ENCODE results near the gene TNIK.
"Not testable (repeated sequence)": the region's sequence is repeated elsewhere in the genome, so short reads cannot be mapped to it uniquely, and the experiment has no call there.

The TNIK gene

DNA sequence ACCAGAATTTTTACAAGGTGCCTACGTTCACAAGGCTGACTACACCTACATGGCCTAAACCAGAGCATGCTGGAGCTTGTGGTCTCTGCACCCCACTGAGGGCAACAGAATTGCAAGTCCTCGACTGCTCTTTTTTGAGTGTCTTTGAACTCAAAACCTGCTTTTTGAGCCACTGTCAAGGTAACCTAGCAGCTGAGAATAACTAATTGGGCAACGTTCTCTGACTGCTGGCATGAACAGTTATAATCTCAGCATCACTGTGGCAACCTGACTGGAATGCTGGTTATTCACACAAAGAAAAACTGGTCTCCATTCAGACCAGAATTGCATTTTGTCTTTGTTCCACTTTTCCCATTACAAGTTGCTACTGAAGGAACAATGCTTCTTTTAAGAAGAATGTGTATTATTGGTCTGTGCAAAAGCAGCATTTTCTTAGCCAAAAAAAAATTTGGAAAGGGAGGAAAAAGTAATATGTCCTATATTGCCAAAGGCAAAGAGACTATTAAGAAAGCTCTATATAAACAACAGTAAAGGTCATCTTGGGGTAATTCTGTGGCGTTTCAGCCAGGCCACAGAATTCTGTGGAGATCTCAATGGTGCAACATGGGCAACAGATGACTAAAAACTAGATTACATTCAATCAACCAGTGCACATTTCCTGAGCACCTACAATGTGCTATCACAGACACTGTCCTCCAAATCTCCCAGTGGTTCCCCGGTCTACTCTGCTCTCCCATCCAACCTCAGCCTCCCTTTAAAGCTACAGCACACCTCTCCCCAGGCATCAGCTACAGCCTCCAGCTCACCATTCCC is 76.8 kb downstream of the TNIK start:
- DNase-seq: no peak

DNA sequence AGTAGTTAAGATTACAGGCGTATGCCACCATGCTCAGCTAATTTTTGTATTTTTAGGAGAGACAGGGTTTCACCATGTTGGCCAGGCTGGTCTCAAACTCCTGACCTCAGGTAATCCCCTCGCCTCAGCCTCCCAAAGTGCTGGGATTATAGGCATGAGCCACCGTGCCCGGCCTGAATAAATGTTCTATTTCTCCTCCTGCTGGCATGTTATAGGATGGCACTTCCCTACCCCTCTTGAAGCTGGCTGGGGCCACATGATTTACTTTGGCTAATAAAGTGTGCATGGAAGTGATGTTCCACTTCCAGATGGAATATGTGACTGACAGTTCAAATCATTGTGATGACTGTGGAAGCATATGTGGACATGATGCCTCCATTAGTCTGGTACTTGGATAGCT is 77.9 kb downstream of the TNIK start:
- peak in 1 of 3 donors; percentile 15 for DNase-seq

DNA sequence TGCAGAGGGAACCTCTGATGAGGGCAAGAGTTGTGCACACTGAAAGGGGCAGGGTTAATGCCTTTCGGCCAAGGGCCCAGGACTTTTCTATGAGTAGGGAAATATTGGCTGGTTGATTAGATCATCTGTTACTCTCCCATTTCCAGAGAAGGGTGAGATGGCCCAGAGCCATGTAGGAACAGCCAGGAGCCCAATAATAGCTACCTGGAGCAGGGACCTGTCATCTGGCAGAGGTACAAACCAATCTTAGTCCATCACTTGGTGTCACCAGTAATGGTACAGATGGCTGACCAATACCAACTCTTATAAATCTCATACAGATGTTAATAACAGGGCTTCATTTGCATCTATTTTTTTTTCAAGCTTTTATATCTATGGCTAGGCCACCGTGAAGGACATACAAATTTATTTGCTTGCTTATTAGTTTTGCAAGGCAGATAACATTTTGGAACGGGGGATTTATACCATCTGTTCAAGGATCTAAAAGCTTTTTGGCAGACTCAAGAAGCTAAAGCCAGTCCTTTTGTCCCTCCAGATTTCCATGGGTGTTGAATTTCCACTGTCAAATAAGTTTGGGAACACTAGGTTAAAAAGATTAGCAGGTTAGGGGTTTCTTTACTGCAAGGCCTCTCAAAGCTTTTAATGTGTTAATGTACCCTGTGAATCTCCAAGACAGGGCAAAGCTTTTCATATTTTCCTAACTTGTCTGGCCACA is 79.3 kb downstream of the TNIK start:
- no peak for DNase-seq

DNA sequence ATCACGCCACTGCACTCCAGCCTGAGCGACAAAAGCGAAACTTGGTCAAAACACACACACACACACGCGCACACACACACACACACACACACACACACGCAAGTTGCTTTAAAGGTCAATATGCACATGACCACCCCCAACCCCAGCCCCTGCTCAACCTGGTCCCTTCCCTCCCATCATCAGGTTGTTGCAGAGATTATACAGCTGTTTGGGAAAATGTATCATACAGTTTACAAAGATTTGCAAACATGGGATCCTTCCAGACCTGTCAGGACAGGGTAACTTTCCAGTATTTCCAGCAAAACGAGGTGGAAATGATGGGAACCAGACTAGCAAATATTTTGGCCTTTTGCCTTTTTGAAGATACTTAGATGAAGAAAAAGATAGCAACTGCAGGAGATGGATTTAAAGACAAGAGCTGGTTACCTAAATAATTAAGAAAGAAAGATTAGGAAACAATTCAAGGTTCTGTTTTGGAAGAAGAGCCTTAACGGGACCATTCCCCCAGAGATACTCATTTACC is 80.2 kb downstream of the TNIK start:
- no peak for DNase-seq

DNA sequence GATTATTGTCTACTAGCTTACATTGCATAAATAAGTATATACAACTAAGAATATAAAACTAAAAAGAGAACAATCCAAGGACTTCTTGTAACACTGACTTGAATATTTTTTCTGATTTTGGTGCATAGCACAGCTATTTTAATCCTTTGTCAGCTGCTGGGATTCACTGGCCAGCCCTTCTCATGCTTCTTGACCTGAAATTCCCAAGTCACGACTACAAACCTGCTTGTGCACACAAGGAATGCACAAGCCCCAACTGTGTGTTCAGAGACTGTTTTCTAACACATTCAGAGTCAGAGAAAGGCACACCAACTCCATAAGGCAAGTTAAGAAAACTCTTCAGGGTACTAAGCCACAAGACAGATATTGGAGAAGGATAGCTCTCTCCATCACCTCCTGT is 80.9 kb downstream of the TNIK start:
- no peak for DNase-seq

DNA sequence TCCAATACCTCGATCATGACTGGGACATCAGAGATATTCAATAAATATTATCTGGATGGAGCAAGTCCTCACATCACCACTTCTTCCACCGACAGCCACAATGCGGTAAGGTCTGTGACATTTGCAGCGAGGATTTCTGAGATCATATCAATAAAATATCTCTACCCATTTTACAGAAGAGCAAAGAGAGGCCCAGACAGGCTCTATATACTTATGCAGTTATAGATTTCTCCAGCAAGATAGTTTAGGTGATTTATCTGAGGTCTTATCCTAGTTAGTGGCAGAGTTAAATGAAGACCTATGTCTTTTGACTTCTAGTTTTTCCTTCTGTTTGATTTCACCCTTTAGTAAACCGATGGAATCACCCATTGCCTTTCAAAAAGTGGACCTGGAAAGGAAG is 81.6 kb downstream of the TNIK start:
- DNase-seq: no peak

DNA sequence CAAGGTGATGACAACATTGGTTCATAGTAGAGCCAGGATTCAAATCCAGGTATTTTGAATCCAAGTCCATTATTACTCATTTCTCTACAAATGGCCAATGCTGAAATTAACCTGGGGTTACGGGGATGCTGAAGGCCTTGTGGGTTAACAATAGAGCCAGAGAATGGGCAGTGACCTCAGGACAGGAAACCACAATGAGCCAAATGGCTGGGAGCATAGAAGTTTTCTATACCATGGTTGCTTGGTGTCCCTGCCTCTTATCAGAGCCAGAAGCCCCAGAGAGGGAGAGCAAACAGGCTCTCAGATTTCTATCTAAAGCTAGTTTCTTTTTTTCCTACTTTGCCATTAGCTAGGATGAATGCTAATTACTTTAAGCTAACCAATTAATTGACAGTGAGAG is 82.3 kb downstream of the TNIK start:
- DNase-seq: no peak

DNA sequence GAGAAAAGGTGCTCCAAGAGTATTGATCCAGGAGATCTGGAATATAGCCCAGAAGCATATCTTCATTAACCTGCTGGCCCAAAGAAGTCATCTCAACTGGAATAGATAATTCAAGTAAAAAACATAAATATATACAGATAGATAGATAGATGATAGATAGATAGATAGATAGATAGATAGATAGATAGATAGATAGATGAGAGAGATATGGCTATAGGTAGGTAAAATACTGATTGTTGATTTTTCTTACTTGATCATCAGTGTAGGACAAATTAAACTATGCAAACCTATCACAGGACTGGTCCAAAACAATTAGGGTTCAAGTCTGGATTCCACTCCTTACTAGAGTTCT is 83.6 kb downstream of the TNIK start:
- DNase-seq: no peak

DNA sequence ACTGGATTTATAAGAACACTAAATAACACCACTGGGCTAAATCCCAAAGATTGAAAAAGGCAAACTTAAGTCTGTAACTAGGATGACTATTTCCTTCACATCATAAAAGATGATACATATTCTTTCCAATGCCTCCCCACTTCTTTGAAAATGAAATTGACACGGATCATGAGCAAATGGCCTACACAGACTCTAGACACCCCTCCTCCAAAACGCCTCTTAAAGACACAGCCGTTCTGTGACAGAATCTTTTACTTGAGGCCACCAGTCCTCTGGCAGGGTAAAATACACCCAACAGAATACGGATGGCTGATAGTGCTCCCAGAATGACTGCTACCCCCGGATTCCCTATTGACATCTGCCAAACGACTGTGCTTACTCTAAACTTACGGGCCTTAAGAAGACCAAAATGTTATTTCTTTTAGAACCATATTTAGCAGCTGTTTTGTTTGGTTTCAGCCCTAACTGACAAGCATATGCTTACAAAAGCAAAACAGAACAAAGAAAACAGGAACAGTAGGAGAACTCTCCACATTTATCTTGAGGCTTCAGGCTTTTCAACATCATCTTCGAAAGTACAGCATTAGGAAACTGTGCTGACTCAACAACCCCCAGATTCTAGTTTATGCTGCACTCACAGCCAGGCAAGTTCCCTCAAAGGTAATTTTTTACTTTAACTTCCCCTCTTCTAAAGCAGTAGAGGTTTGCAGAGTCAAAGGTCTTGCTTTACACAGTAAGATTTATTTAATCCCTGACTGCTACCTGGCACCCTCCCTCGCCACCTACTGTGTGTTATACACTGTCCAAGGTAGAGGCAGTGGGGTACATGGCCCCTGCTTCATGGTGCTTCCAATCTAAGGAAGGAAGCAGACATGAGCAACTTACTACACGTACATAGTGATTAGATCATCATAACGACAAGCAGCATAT is 84.3 kb downstream of the TNIK start:
- DNase-seq: peak; percentile 83 to 95 (median 95)

DNA sequence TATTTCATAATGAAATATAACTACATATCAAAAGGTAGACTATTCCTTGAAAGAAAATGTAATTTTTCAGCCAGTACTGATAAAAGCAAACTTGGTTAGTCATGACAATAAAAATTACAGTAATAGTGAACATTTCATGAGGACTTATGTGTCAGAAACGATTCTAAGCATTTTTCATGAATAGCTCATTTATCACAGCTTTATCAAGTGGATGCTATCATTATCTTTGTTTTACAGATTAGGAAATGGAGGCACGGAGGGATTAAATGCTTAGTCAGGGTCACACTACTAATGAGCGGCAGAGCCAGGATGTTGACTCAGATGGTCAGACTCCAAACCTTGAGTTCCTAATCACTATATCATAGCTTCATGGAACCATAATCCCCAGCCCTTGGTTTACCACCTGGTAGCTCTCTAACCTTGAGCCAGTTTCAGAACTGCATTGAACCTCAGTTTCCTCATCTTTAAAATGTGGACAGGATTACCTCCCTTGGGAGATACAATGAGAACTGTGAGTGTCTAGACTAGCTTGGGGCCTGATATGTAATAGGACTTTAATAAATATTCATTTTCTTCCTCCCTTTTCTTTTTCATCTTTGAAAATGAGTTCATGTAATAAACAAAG is 85.4 kb downstream of the TNIK start:
- DNase-seq: peak; percentile 32 to 55 (median 52)

DNA sequence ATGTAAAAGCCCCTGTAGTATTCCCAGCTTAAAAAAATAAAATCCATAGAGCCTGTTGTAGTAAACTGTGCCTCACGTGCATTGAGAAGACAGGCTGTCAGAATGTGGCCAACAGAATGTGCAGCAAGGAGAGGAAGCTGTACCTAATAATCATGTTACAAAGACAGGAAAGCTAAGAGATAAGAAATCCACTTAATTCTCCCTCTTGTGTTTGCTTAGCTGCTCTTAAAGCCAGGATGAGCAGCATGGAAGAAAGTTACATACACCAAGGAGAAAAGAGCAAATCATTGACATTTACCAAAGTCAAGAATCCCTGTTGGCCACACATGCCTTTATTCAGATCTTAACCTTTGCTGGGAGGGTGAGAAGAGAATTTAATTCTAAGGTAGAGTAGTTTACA is 85.9 kb downstream of the TNIK start:
- no peak for DNase-seq

DNA sequence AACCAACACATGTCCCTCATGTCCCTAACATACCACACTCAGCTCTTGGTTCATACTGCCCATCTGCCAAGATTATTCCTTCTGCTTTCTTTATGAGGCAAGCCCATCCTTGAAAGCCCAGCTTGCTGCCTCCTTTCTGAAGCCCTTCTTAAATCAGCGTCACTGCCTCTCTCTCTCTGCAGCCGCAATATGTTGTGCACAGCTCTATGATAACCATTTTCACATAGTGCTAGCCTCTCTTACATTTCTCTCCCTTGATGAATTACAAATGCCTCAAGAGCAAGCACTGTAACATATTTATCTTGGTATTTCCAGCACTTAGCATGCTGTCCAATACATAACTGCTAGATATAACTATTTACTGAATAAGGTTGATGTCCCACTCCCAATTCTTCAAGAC is 86.5 kb downstream of the TNIK start:
- no peak for DNase-seq

DNA sequence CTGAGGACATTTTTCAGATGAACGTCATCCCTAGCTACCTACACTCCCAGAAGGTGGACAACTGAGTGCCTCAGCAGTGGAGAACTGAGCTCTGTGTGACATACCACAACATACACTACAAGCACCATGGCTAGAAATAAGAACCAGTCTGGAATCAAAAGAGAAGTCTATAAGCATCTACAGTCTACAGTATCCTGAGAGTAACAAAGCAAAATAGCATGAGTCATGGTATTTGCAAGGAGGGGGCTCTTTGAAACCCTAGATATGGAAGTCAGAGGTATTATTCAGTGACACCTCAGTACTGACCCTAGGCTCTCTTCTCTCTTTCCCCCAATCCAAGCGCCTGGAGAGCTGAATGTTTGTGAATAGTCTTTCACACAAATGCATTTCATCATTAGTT is 87.5 kb downstream of the TNIK start:
- DNase-seq: no peak

DNA sequence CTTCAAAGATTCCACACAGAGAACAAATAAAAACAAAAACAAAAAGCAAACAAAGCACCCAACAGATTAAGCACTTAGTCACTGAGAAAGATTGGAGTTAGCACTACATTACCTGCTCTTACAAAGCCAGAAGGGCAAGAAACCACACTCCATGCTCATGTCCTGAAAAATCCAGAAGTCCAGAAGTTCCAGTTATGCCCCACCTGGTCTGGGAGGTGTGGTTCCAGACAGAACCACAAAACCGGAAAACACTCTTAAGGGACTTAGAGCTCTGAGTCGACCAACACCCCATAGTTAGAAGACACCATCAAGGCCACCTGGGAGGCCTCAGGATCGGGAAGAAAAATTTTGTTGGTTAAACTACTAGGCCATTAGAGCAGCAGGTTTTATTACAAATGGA is 88.9 kb downstream of the TNIK start:
- no peak for DNase-seq

DNA sequence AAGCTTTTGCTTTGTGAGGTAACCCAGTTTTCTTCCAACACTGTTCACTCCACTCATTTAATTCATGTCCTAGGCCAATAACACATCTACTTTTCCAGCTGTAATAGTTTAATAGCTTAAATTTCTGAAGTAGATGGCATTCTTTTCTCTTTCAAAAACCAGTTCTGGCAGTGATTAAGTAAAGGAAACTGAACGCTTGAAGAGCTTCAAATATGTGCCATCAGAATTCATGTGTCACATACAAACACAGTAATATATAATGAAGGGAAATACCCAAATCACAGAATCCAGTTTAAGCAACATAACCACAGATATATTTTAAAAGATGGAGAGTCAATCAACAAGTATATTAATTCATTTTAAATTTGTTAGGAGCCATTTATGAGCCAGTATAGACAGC is 91.0 kb downstream of the TNIK start:
- no peak for DNase-seq

DNA sequence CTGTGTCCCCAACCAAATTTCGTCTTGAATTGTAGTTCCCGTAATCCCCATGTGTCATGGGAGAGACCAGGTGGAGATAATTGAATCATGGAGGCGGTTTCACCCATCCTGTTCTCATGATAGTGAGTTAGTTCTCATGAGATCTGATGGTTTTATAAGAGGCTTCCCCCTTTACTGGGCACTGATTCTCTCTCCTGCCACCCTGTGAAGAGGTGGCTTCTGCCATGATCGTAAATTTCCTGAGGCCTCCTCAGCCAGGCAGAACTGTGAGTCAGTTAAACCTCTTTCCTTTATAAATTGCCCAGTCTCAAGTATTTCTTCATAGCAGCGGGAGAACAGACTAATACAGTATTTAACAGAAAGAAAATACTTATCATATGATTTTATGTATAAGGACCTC is 93.5 kb downstream of the TNIK start:
- not testable (repeated sequence) for DNase-seq

DNA sequence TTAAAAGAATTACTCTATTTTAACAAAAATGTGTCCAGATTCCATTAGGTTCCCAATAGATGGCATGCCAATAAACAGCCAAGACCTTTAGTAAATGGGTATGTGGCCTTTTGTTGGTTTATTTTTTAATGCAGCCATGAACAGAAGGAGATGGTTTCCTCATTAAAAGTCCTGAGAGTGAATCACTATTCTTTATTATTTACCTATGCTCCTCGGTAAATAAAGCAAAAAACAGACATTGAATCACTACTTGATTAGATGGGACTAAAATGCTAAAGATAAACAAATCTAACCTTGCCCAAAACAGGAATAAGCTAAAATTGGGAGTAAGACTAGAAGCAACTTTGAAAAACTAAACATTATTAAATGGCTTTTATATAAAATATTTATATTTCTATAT is 94.2 kb downstream of the TNIK start:
- no peak for DNase-seq

DNA sequence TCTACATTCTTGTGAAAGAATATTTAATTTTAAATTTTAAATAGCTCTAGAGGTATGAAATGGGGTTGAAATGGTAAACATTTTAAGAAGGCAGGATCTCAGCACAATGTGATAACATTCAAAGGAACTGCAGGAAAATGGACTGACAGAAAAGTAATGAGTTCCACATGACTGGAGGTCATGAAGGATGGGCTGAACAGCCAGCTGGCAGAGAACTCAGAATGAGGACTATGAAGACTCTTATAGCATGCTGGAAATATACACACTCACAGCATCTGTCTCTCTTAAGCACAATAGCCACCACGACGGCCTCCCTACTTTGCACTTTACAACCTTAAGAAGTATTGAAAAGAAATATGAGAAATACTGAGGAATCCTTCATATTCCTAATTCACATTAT is 94.7 kb downstream of the TNIK start:
- no peak for DNase-seq

DNA sequence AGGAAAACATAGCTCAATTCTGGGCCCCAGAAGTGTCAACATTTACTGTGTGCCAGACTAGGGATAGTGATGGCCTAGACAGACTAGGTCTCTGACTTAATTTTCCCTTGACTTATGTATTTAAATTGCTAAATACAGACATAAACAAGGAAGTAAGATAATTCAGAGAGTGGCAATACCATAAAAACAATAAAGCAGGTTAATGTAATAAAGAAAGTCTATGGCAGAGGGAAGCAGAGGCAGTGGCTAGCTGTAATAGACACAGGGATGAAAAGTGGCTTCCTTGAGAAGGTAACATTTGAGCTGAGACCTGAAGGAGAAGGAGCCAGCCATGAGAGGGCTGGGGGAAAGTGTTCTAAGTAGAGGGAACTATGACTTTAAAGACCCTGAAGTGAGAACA is 95.7 kb downstream of the TNIK start:
- no peak for DNase-seq

DNA sequence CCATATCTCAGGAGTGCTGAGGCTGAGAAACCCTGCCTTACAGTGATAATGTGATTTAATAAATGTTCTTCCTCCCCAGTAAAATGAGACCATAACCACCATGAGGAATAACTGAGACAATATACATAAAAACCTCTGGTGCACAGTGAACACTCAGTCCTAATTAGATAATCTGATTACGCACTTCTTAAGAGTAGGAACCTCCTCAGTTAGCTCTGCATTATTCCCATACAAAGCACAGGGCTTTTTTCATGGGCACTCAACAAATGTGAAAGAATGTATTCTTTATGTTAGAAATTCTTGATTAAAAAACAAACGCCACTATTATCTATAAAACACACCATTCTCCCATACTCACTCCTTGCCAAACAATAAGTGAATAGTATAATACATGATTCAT is 97.0 kb downstream of the TNIK start:
- DNase-seq: no peak

DNA sequence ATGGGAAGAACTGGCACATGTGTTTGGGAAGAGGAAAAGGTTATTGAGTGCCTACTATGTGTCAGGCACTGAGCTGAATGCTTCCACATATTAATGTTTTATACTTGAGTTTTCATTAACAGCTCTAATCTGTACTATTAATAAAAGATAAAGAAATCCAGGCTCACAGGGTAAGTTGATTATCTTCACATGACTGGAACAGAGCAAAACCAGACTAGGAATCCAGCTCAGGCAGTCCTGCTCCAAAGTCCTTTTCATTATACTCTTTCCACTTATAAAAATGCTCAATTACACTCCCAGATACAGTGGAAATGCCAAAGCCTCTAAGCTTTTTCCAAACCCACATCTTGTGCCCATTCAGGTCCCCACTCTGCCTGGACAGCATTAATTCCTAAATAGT is 97.6 kb downstream of the TNIK start:
- no peak for DNase-seq

DNA sequence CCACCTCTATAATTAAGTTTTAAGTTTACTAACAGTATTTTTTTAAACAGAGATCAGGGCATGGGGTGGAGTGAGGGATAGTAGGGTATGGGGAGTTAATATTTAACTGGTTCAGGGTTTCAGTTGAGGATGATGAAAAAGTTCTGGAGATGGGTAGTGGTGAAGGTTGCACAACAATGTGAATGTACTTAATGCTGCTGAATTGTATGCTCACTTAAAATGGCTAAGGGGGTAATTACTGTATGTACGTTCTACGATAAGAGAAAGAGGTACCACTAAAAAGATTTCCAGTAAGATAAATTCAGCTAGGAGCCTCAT is 101.4 kb downstream of the TNIK start:
- no peak for DNase-seq

Data from suppressor macrophage treated with lipopolysaccharide for 1 hour (primary cell).